Measurements from ENCODE around the gene VENTX. TPM values are rescaled to one million over a fixed set of nuclear protein-coding genes. Genes with fewer than 3 reads are reported as not detected.

Gene VENTX
- total RNA-seq, 3 donors from 2014 or later: 0.09 to 1.2 (median 0.36) TPM

DNA sequence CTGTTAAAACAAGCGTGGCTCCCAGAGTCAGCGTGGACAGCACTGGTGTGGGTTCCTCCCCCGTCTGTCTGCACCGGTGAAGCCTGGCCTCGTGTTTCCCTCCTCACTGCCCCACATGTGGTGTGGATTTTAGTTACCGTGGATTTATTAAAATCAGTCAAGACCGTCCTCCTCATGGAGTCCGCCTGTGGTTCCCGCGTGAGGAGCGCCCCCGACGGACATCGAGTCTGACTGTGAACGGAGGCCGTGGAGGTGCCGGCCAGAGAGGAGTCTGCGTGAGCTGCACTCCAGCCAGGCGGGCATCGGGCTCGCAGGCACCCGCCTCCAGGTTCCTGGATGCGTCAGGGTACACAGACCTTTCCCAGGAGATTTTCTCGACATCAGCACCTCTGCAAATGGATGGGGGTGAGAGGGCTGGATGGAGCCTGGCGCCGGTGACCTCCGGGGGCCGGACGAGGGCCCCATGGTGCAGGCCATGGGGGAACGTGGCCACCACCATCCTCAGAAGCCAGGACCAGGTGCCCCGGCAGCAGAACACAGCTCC lies 33.9 kb upstream of the VENTX start:
- TF ChIP-seq, protein P1, sequence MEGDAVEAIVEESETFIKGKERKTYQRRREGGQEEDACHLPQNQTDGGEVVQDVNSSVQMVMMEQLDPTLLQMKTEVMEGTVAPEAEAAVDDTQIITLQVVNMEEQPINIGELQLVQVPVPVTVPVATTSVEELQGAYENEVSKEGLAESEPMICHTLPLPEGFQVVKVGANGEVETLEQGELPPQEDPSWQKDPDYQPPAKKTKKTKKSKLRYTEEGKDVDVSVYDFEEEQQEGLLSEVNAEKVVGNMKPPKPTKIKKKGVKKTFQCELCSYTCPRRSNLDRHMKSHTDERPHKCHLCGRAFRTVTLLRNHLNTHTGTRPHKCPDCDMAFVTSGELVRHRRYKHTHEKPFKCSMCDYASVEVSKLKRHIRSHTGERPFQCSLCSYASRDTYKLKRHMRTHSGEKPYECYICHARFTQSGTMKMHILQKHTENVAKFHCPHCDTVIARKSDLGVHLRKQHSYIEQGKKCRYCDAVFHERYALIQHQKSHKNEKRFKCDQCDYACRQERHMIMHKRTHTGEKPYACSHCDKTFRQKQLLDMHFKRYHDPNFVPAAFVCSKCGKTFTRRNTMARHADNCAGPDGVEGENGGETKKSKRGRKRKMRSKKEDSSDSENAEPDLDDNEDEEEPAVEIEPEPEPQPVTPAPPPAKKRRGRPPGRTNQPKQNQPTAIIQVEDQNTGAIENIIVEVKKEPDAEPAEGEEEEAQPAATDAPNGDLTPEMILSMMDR (IDR thresholded peaks at IDR 0.05): no peak
- DNase-seq (no peak), ATAC-seq (no peak)
- Histone ChIP-seq H3K4me3 (no peak overlapping the region), H3K4me1 (ENCODE audit: low read depth) (no peaks in the 10 kb centered on the region), H3K9me3 (no peaks in the 10 kb centered on the region), H3K36me3 (ENCODE audit: low read depth) (no peaks in the 10 kb centered on the region)
- intact Hi-C loops (cut with DNase I, micrococcal nuclease): no loop called here

DNA sequence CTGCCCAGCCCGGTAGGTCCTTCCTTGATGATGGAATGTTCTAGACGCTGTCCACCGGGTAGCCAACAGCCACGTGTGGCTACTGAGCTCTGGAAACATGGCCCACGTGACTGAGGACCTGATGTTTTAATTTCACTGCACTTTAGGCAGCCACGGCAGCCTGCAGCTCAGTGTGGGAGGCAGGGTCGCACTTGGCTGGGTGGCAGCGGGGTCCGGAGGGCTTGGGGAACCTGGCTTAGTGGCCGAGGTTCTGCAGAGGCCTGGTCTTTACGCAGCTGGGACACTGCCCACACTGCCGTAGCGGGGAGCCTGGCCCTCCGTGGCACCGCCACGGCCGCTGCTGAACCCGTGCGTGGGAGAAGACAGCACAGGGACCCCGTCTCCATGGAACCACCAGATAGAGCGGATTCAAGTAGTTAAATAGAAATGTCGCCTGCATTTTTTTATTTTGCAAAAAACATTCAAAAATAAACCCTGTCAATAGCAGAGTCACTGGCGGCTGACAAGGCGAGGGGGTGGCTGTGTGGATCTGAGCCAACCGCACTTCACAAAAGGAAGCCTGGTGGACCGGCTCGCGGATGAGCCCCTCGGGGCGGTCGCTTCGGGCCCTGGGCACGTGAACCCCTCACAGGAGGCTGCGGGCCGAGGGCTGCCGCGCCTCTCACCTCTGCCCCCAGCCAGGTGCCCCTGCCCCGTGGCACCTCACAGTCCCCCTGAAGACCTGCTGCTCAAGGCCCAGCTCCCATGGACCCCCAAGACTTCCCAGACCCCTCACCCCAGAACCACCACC lies 33.2 kb upstream of the VENTX start:
- intact Hi-C loops (cut with DNase I, micrococcal nuclease): no loop called here
- ATAC-seq (no peak), DNase-seq (no peak)
- H3K36me3 ChIP-seq (ENCODE audit: low read depth): no peaks in the 10 kb centered on the region
- TF ChIP-seq, protein P1 (IDR thresholded peaks at IDR 0.05): no peak
- H3K4me3 ChIP-seq: no peak overlapping the region
- no peaks in the 10 kb centered on the region for H3K9me3 ChIP-seq
- no peaks in the 10 kb centered on the region for H3K4me1 ChIP-seq (ENCODE audit: low read depth)

DNA sequence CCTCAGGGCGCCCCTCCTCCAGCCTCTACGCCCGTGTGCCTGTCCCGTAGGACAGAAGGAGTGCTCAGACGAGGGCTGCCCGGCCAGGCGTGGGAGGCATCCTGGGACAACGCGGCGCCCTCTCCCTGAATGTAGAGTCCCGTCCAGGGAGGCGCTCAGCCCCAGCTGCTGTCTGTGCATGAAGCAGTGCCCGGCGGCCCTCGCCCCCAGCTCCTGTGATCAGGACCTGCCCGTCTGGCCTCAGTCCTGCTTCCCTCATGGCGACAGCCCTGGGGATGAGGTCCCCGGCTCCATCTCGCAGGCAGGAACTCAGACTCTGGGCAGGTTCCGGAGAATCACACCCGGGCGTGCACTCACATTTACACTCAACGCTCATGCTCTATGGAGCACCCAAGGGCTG lies 32.5 kb upstream of the VENTX start:
- no peak for ATAC-seq
- Histone ChIP-seq H3K4me3 (no peak overlapping the region), H3K4me1 (ENCODE audit: low read depth) (no peaks in the 10 kb centered on the region), H3K9me3 (no peaks in the 10 kb centered on the region), H3K36me3 (ENCODE audit: low read depth) (no peaks in the 10 kb centered on the region)
- TF ChIP-seq, protein P1 (IDR thresholded peaks at IDR 0.05): no peak
- DNase-seq: no peak
- intact Hi-C loops (cut with DNase I, micrococcal nuclease): no loop called here

DNA sequence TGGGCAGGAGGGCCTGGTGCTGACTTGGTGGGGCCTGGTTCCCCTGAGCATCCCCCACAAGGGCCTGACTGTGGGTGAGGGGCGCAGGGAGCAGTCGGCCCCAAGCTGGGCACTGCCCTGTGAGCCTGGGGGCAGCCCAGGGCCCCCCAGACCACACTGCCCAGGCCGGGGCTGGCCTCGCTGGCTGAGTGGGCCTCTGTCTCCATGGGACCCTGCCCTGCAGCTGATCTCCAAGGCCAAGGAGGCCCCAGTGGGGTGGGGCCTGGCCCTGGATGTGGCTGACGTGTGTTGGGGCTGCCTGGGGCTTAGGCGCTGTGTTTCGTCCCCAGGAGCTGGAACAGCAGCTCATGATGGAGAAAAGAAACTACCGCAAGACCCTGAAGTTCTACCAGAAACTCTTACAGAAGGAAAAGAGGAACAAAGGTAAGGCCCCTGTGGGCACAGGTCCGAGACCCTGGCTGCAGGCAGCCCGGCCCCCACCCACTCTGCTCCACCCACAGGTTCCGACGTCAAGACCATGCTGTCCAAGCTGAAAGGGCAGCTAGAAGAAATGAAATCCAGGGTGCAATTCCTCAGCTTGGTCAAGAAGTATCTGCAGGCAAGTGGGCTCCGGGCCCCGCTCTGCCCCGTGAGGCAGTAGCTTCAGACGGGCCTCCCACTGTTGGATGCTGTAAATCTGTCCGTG lies 31.2 kb upstream of the VENTX start:
- TF ChIP-seq, protein P1 (IDR thresholded peaks at IDR 0.05): no peak
- intact Hi-C loops (cut with DNase I, micrococcal nuclease): no loop called here
- DNase-seq (no peak), ATAC-seq (no peak)
- Histone ChIP-seq H3K4me3 (no peak overlapping the region), H3K4me1 (ENCODE audit: low read depth) (no peaks in the 10 kb centered on the region), H3K9me3 (no peaks in the 10 kb centered on the region), H3K36me3 (ENCODE audit: low read depth) (no peaks in the 10 kb centered on the region)

DNA sequence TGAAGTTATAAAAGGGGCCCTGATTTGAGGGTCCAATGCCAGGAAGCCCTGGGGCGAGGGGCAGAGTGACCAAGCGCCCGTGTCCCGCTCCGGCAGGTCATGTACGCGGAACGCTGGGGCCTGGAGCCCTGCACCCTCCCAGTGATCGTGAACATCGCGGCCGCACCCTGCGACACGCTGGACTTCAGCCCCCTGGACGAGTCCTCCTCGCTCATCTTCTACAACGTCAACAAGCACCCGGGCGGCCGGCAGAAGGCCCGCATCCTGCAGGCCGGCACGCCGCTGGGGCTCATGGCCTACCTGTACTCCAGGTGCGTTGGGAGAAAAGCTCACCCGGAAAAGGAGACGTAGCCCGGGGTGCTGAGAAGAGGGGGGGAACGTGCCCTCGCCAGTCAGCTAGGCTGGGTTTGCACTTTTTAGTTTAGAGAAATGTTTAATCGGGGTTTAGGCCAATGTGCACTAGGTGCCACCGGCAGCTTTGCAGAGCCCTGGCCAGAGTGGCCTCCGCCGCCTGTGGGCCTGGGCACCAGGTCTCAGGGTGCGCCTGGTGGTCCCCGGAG lies 30.5 kb upstream of the VENTX start:
- Histone ChIP-seq H3K4me1 (ENCODE audit: low read depth) (no peaks in the 10 kb centered on the region), H3K9me3 (no peaks in the 10 kb centered on the region), H3K4me3 (no peak overlapping the region), H3K36me3 (ENCODE audit: low read depth) (no peaks in the 10 kb centered on the region)
- intact Hi-C loops (cut with DNase I, micrococcal nuclease): no loop called here
- DNase-seq: no peak
- TF ChIP-seq, protein P1 (IDR thresholded peaks at IDR 0.05): no peak
- no peak for ATAC-seq

Data from mucosa of descending colon (tissue), 3 donors.